GM18858 (cell line): Measurements from ENCODE around the gene BMP6.

Source experiments
- ATAC-seq: cut with Tn5 transposase; IDR thresholded peaks from one replicate; pipeline ENCODE4 v1.9.1; 2021; ENCODE audit not compliant: unreplicated experiment

The BMP6 gene

DNA sequence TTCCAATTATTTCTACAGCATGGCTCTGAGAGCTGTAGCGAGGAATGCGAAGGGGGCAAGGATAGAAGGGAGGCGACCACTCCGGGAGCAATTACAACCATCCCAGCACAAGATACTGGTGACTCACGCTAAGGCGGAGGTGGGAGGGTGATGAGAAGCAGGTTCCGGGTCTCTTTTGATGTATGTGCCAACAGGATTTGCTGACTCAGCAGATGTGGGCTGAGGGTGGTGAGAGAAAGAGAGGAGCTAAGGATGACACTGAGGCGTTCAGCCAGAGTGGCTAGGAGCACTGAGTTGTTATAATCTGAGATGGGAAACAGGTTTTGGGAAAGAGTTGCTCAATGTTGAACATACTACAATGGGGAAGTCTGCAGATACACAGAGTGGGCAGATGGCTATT, 194.0 kb downstream of the BMP6 start:
- ATAC-seq = no peak

- no peak for ATAC-seq
Observed at GRCh38 chr6:7920425-7920824, 194.5 kb downstream of the BMP6 start.

DNA sequence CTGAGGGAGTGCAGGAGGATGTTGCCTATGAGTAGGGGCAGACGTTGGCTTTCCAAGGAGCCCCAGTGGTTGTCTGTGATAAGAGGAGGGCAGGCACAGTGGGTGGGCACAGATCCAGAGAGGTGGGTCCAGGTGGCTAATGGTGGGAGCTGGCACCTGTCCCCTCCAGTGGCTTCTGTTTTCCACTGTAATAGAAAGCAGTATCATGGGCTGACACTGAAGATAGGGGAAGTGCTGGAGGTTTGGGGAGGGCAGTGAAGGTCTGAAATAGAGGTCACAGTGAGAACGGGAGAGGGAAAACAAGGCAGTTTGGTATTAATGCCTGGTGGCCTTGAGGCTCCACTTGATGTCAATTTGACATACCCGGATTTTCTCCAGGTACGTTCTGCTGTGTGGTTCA, 195.1 kb downstream of the BMP6 start:
- no peak for ATAC-seq

GRCh38 chr6:7921632-7922092, 195.8 kb downstream of the BMP6 start:
- no peak for ATAC-seq

DNA sequence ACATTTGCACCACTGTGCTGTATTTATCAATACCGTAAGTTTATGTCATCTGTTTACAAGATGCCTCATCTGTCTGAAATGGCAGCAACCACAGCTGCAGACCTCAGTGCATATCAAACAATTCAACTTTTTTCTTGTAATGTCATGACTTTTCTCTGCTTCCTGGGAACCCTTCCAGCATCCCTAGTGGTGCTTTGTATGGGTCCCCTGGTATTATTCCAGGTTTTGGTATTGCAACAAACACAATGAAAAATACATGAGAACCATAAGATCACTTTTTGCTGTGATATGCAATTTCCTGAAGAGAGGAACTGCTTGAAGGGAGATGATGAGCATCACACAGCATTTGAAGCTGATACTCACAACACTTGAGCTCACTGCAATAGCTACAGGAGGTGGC, 196.7 kb downstream of the BMP6 start:
- no peak for ATAC-seq

DNA sequence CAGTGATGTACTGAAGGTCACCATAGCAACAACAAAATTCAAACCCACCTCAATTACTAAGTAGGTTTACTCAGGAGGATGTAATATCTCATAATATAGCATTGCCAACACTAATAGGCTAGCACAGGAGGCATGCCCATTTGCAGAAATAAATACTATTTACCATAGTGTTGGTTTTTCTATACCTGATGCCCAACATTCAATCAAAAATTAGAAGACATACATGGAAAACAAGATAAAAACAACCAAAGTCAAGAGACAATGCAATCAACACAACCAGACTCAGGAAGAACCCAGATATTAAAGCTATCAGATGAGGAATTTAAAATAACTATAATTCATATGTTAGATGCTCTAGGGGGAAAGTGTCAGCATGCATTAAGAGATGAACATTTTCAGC, 199.0 kb downstream of the BMP6 start:
- ATAC-seq = no peak
